ENCODE data around the gene CCDC146.

The CCDC146 gene

DNA sequence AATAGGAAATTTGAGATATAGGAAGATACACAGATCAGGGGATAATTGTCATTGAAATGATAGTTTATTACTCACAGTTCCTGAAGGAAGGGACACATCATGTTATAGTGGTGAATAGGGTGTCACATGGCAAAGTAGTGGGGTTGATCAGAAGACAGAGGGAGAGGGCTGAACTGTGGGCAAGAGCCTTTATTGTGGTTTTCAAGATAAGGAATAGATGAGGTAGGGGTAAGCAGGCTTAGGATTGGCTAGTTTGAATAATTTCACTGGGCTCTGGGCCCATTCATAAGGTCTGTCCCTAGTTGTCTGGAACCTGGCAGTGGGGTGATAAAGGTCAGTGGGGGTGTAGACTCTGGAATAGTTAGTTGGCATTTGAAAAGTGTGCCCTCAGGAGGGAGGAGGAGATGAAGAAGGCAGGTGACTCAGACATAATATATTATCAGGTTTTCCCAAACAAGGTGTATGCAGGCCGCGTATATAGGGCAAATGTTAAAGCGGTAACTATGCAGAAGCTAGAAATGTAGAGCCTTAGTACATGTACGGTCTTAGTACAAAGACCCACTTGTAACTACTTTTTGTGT, 58.7 kb downstream of the CCDC146 start:
- no peak for DNase-seq (ENCODE audit: low read depth)
- no peak overlapping the region for H3K4me3 ChIP-seq (ENCODE audit: low read depth, low read length)
- TF ChIP-seq, protein P1, sequence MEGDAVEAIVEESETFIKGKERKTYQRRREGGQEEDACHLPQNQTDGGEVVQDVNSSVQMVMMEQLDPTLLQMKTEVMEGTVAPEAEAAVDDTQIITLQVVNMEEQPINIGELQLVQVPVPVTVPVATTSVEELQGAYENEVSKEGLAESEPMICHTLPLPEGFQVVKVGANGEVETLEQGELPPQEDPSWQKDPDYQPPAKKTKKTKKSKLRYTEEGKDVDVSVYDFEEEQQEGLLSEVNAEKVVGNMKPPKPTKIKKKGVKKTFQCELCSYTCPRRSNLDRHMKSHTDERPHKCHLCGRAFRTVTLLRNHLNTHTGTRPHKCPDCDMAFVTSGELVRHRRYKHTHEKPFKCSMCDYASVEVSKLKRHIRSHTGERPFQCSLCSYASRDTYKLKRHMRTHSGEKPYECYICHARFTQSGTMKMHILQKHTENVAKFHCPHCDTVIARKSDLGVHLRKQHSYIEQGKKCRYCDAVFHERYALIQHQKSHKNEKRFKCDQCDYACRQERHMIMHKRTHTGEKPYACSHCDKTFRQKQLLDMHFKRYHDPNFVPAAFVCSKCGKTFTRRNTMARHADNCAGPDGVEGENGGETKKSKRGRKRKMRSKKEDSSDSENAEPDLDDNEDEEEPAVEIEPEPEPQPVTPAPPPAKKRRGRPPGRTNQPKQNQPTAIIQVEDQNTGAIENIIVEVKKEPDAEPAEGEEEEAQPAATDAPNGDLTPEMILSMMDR (IDR thresholded peaks at IDR 0.05; ENCODE audit: low read depth, low read length): no peak
- TF ChIP-seq POLR2A (IDR thresholded peaks at IDR 0.05; ENCODE audit: extremely low read depth, insufficient read length) (no peak), MYC (IDR thresholded peaks at IDR 0.05; ENCODE audit: low read depth, low read length) (no peak), MAX (IDR thresholded peaks at IDR 0.05; ENCODE audit: low read depth, low read length) (no peak)

DNA sequence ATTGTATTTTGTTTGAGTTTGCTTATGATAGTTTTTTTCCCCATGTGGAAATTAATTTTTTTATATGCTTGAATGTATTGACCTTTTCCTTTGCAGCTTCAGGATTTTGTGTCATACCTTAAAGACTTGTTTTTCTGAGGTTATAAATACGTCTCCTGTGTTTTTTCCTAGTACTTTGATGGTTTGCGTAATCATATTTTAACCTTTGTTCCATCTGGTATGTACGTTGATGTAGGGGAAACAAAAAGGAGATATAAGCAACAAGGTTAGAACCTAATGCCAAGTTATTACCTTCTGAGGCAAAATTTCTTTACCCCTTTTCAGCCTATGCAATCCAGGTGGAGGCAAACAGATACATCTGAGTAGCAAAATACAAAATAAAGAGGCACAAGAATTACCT, 59.3 kb downstream of the CCDC146 start:
- DNase-seq (ENCODE audit: low read depth): no peak
- no peak overlapping the region for H3K4me3 ChIP-seq (ENCODE audit: low read depth, low read length)
- TF ChIP-seq, protein P1 (IDR thresholded peaks at IDR 0.05; ENCODE audit: low read depth, low read length): no peak
- TF ChIP-seq MAX (IDR thresholded peaks at IDR 0.05; ENCODE audit: low read depth, low read length): no peak
- TF ChIP-seq MYC (IDR thresholded peaks at IDR 0.05; ENCODE audit: low read depth, low read length): no peak
- no peak for TF ChIP-seq POLR2A (IDR thresholded peaks at IDR 0.05; ENCODE audit: extremely low read depth, insufficient read length)

DNA sequence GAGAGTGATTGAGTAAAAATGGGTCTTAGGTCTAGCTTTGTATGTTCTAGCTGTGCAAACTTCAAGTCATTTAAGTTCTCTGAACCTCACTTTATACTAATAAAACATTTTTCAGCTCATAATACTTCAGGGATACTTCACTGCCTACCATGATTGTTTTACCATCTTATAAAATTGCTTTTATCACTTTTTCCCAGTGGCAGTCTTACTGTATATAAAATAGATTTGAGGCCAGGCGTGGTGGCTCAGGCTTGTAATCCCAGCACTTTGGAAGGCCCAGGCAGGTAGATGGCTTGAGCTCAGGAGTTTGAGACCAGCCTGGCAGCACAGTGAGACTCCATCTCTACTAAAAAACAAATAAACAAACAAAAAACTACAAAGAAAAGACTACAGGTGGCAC, 59.8 kb downstream of the CCDC146 start:
- no peak overlapping the region for H3K4me3 ChIP-seq (ENCODE audit: low read depth, low read length)
- no peak for DNase-seq (ENCODE audit: low read depth)
- no peak for TF ChIP-seq POLR2A (IDR thresholded peaks at IDR 0.05; ENCODE audit: extremely low read depth, insufficient read length)
- no peak for TF ChIP-seq MAX (IDR thresholded peaks at IDR 0.05; ENCODE audit: low read depth, low read length)
- TF ChIP-seq, protein P1 (IDR thresholded peaks at IDR 0.05; ENCODE audit: low read depth, low read length): no peak
- no peak for TF ChIP-seq MYC (IDR thresholded peaks at IDR 0.05; ENCODE audit: low read depth, low read length)

DNA sequence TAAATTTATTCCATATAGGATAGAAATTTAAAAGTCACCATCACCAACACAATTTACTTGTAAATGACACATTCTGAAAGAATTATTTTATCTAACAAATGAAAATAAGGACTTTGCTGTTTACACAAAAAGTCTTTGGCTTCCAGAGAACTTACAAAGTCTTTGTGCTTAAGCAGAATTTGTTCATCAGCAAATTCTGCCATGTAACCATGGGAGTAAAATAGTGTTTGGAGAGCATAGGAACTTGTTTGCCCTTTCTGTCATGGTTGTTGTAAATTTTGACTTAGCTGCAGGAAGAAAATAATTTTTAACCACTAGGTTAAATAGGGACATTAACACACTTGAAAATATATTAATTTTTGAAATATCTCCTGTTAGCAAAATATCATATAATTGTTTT, 62.0 kb downstream of the CCDC146 start:
- TF ChIP-seq POLR2A (IDR thresholded peaks at IDR 0.05; ENCODE audit: extremely low read depth, insufficient read length) (no peak), MAX (IDR thresholded peaks at IDR 0.05; ENCODE audit: low read depth, low read length) (no peak), MYC (IDR thresholded peaks at IDR 0.05; ENCODE audit: low read depth, low read length) (no peak)
- TF ChIP-seq, protein P1 (IDR thresholded peaks at IDR 0.05; ENCODE audit: low read depth, low read length): no peak
- DNase-seq (ENCODE audit: low read depth): no peak
- H3K4me3 ChIP-seq (ENCODE audit: low read depth, low read length): no peak overlapping the region

DNA sequence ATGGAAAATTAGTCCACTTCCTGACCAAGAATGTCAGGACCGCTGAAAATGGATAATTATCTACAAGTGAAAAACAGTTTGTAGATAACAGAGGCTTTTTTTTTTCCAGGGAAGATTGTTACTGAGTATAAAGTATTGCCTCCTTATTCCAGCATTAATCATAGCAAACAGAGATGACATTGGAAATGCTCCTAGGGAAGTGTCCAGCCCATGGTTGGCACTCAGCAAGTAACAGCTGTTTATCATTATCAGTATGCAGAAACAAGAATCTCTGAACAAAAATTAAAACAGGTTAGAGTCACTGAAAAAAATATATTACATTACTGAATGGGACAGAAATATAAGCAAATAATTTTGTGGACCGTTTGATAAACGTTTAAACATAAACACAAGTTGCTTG, 62.6 kb downstream of the CCDC146 start:
- TF ChIP-seq, protein P1 (IDR thresholded peaks at IDR 0.05; ENCODE audit: low read depth, low read length): no peak
- TF ChIP-seq POLR2A (IDR thresholded peaks at IDR 0.05; ENCODE audit: extremely low read depth, insufficient read length) (no peak), MYC (IDR thresholded peaks at IDR 0.05; ENCODE audit: low read depth, low read length) (no peak), MAX (IDR thresholded peaks at IDR 0.05; ENCODE audit: low read depth, low read length) (no peak)
- H3K4me3 ChIP-seq (ENCODE audit: low read depth, low read length): no peak overlapping the region
- DNase-seq (ENCODE audit: low read depth): no peak
